ENCODE data around the gene FAM20C. TPM values are rescaled to one million over a fixed set of nuclear protein-coding genes. Genes with fewer than 3 reads are reported as not detected.

FAM20C gene
- polyA plus RNA-seq, 1 experiment: 32.5 TPM

GRCh38 chr7:274266-274665, 81.9 kb downstream of the FAM20C start:
- Histone ChIP-seq H3K36me3 (ENCODE audit: control insufficient read depth, insufficient read depth, low read length) (no peaks in the 10 kb centered on the region), H3K4me3 (ENCODE audit: low read depth, low read length) (no peak overlapping the region), H3K27me3 (ENCODE audit: control insufficient read depth, insufficient read depth, low read length) (peaks cover 5% of the 10 kb centered on the region)
- ChIA-PET CTCF (no interaction called here), POLR2A (no interaction called here)
- DNase-seq (ENCODE audit: low read depth): no peak
- no peak for TF ChIP-seq CTCF (IDR thresholded peaks at IDR 0.05; ENCODE audit: insufficient read depth, low read depth, low read length)

GRCh38 chr7:276230-276835, 84.0 kb downstream of the FAM20C start:
- no peak for TF ChIP-seq CTCF (IDR thresholded peaks at IDR 0.05; ENCODE audit: insufficient read depth, low read depth, low read length)
- Histone ChIP-seq H3K27me3 (ENCODE audit: control insufficient read depth, insufficient read depth, low read length) (peaks cover 7% of the 10 kb centered on the region), H3K4me3 (ENCODE audit: low read depth, low read length) (no peak overlapping the region), H3K36me3 (ENCODE audit: control insufficient read depth, insufficient read depth, low read length) (no peaks in the 10 kb centered on the region)
- no peak for DNase-seq (ENCODE audit: low read depth)
- ChIA-PET POLR2A (no interaction called here), CTCF (no interaction called here)

DNA sequence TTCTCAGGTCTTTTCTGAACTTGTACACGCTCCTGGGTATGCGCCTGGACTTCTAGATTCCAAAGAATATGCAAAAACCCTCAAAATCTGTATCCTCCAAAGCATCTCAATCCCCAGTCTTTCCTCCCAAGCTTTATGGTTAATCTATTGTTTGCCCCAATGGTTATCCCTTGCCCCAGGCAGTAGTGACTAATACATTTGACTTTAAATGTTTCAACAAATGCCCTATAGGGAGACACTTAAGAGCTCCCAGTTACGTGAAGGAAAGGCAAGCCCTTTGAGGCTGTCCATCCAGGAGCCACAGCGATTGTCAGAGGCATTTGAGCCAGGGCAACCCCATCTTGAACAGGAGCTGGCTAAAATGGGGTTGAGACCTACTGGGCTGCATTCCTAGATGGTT, 84.9 kb downstream of the FAM20C start:
- TF ChIP-seq CTCF (IDR thresholded peaks at IDR 0.05; ENCODE audit: insufficient read depth, low read depth, low read length): no peak
- Histone ChIP-seq H3K27me3 (ENCODE audit: control insufficient read depth, insufficient read depth, low read length) (peaks cover 7% of the 10 kb centered on the region), H3K4me3 (ENCODE audit: low read depth, low read length) (no peak overlapping the region), H3K36me3 (ENCODE audit: control insufficient read depth, insufficient read depth, low read length) (no peaks in the 10 kb centered on the region)
- no peak for DNase-seq (ENCODE audit: low read depth)
- POLR2A ChIA-PET: no interaction called here
- CTCF ChIA-PET: no interaction called here

DNA sequence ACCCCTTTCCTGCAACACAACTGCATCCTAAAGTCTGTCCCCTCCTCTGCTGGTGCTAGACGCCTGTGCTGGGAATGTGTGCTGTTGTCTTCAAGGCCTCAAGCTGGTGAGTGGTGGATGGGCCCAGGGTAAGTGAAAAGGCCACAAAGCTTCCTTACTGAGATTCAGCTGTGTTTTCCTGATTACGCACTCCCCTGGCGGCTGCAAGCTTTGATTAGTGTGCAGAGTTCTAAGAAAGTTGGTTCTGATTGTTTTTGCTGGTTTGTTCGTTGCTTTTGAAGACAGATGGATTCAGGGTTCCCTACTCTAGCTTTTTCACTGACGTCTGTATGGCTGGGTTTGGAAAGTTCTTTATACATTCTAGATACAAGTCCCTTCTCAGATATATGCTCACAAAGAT, 85.7 kb downstream of the FAM20C start:
- peaks cover 7% of the 10 kb centered on the region for H3K27me3 ChIP-seq (ENCODE audit: control insufficient read depth, insufficient read depth, low read length)
- H3K36me3 ChIP-seq (ENCODE audit: control insufficient read depth, insufficient read depth, low read length): no peaks in the 10 kb centered on the region
- TF ChIP-seq CTCF (IDR thresholded peaks at IDR 0.05; ENCODE audit: insufficient read depth, low read depth, low read length): no peak
- H3K4me3 ChIP-seq (ENCODE audit: low read depth, low read length): no peak overlapping the region
- ChIA-PET CTCF (interaction anchor here (0.6 kb wide), 1 partner anchor 20 kb away, joined by 4 read pairs; no protein-coding TSS in a partner anchor), POLR2A (no interaction called here)
- DNase-seq (ENCODE audit: low read depth): no peak

DNA sequence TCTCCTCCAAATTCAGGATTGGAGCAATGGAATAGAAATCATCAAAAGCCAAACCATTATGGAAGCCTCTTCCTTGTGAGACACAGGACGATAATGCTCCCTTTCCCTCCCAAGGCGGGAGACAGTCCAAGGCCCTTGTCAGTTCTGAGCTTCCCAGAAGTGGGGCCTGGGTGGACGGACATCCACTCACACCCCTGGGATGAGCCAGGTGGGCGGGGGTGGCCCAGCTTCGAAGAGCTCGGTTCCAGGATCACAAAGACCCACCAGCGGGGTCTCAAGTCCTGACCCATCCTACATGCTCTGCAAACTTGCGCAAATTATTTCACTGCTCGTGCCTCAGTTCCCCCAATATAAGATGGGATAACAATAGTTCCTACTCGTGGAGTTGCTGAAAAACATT, 87.5 kb downstream of the FAM20C start:
- POLR2A ChIA-PET: no interaction called here
- TF ChIP-seq CTCF (IDR thresholded peaks at IDR 0.05; ENCODE audit: insufficient read depth, low read depth, low read length): no peak
- Histone ChIP-seq H3K36me3 (ENCODE audit: control insufficient read depth, insufficient read depth, low read length) (no peaks in the 10 kb centered on the region), H3K4me3 (ENCODE audit: low read depth, low read length) (no peak overlapping the region), H3K27me3 (ENCODE audit: control insufficient read depth, insufficient read depth, low read length) (peaks cover 7% of the 10 kb centered on the region)
- CTCF ChIA-PET: no interaction called here
- no peak for DNase-seq (ENCODE audit: low read depth)

Data from BJ (cell line).